Erythroblast (primary cell): ENCODE measurements around the gene PPARG.
"Not testable (repeated sequence)": the region's sequence is repeated elsewhere in the genome, so short reads cannot be mapped to it uniquely, and the experiment has no call there.

Source experiments
- DNase-seq, 2 experiments: peaks; one replicate each; lab custom pipeline; 2025; lab: John Stamatoyannopoulos, UW
- GATA1 ChIP-seq: IDR thresholded peaks from 2 replicates; pipeline ENCODE4 v1.6.1; 2011; ENCODE audit warnings: low read depth, mild to moderate bottlenecking, control low read depth, low read length, moderate library complexity
- POLR2A ChIP-seq: IDR thresholded peaks from 2 replicates; pipeline ENCODE4 v1.6.1; 2011; ENCODE audit warnings: mild to moderate bottlenecking, low read length

Gene PPARG

GRCh38 chr3:12465836-12466225, 177.0 kb downstream of the PPARG start:
- TF ChIP-seq GATA1 = no peak
- TF ChIP-seq POLR2A = no peak

GRCh38 chr3:12467746-12468145, 178.9 kb downstream of the PPARG start:
- TF ChIP-seq POLR2A = no peak
- TF ChIP-seq GATA1 = no peak
- DNase-seq = no peak

More at GRCh38 chr3:12465836-12466225, 177.0 kb downstream of the PPARG start:
- DNase-seq = no peak

- no peak for DNase-seq
- no peak for TF ChIP-seq POLR2A
- no peak for TF ChIP-seq GATA1
Observed at GRCh38 chr3:12468276-12468675, 179.4 kb downstream of the PPARG start.

- TF ChIP-seq POLR2A (no peak), GATA1 (no peak)
- no peak for DNase-seq
Observed at GRCh38 chr3:12468757-12469156, 179.9 kb downstream of the PPARG start.

- not testable (repeated sequence) for DNase-seq
Observed at GRCh38 chr3:12469222-12469621, 180.4 kb downstream of the PPARG start.

- TF ChIP-seq GATA1 (no peak), POLR2A (no peak)
- DNase-seq = no peak
Observed at GRCh38 chr3:12470111-12470510, 181.2 kb downstream of the PPARG start.

- no peak for TF ChIP-seq GATA1
- no peak for TF ChIP-seq POLR2A
- DNase-seq = no peak
Observed at GRCh38 chr3:12470680-12471079, 181.8 kb downstream of the PPARG start.

- no peak for DNase-seq
- TF ChIP-seq GATA1 = no peak
- no peak for TF ChIP-seq POLR2A
Observed at GRCh38 chr3:12471241-12471640, 182.4 kb downstream of the PPARG start.

GRCh38 chr3:12472000-12472610, 183.2 kb downstream of the PPARG start:
- TF ChIP-seq GATA1 = no peak
- no peak for TF ChIP-seq POLR2A
- no peak for DNase-seq

GRCh38 chr3:12472796-12473195, 183.9 kb downstream of the PPARG start:
- no peak for TF ChIP-seq GATA1
- TF ChIP-seq POLR2A = no peak
- DNase-seq = no peak

GRCh38 chr3:12473511-12473910, 184.6 kb downstream of the PPARG start:
- no peak for TF ChIP-seq POLR2A
- no peak for TF ChIP-seq GATA1
- DNase-seq = no peak

- no peak for DNase-seq
- TF ChIP-seq GATA1 (no peak), POLR2A (no peak)
Observed at GRCh38 chr3:12476238-12476897, 187.5 kb downstream of the PPARG start.

GRCh38 chr3:12477256-12477655, 188.4 kb downstream of the PPARG start:
- no peak for DNase-seq
- TF ChIP-seq POLR2A (no peak), GATA1 (no peak)

- TF ChIP-seq GATA1 = no peak
- TF ChIP-seq POLR2A = no peak
- no peak for DNase-seq
Observed at GRCh38 chr3:12478326-12478725, 189.5 kb downstream of the PPARG start.

- not testable (repeated sequence) for DNase-seq
Observed at GRCh38 chr3:12479198-12479597, 190.3 kb downstream of the PPARG start.
